GM21381 (cell line): ENCODE data around the gene VN1R4.
"Not testable (repeated sequence)": the region's sequence is repeated elsewhere in the genome, so short reads cannot be mapped to it uniquely, and the experiment has no call there.

ENCODE experiments used
- ATAC-seq: cut with Tn5 transposase; IDR thresholded peaks from one replicate; pipeline ENCODE4 v1.9.1; 2021; ENCODE audit warnings: mild to moderate bottlenecking, moderate library complexity; ENCODE audit not compliant: unreplicated experiment

The VN1R4 gene, protein sequence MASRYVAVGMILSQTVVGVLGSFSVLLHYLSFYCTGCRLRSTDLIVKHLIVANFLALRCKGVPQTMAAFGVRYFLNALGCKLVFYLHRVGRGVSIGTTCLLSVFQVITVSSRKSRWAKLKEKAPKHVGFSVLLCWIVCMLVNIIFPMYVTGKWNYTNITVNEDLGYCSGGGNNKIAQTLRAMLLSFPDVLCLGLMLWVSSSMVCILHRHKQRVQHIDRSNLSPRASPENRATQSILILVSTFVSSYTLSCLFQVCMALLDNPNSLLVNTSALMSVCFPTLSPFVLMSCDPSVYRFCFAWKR

DNA sequence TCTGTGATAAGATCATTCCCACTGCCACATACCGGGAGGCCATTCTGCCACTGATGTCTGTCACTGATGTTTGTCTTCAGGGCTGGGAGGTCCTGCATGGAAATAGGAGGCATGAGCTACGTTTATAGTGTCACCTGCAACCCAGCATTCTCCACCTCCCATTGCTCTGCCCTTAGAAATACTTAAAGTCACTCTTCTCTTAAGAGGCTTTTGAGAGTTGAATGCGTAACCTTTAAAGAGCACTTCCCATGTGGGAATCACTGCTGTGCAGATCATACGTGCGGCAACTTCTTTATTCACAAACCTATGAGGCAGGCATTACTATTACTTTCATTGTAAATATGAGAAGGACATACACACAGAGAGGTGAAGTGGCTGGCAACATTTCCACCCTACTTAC lies at the start of gene VN1R4:
TSS of gene VN1R4 (minus strand) at position 101 of the 400 bp plus-strand sequence. CDS start at position 43, 58 bp downstream.
- not testable (repeated sequence) for ATAC-seq

DNA sequence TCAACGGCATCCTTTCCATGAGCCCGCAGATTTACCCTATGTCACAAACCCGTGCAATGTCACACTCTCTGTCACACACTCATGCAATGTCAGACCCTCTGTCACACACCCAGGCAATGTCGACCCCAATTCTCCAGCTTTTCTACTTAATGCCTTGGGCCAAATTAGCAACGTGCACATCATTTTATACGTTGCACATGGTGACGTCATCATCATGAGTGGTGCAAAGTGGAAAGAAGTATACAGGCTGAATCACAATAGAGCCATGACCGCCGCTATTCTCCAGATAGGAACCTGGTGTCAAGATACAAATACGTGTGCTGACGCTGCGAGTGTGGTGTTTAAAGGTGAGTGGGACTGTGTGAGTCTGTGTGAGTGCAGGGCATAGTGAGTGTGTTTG lies 44.4 kb upstream of the VN1R4 start:
- ATAC-seq, result no peak

DNA sequence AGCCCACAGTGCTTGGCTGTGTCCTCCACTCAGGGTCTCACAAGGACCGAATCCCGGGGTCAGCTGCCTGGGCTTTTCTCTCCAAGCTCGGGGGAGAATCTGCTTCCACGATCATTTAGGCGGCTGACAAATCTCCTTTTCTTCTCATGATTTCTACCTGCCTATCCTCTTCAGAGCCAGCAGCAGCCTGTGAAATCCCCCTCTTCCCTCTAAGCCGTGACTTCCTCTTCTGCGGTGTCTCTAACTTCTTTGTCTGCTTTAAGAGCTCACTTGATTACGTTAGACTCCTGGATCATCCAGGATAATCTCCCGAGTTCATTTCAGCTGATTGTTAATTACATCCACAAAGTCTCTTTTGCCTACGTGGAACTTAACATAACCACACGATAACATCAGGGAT lies 43.5 kb upstream of the VN1R4 start:
- ATAC-seq, result no peak

DNA sequence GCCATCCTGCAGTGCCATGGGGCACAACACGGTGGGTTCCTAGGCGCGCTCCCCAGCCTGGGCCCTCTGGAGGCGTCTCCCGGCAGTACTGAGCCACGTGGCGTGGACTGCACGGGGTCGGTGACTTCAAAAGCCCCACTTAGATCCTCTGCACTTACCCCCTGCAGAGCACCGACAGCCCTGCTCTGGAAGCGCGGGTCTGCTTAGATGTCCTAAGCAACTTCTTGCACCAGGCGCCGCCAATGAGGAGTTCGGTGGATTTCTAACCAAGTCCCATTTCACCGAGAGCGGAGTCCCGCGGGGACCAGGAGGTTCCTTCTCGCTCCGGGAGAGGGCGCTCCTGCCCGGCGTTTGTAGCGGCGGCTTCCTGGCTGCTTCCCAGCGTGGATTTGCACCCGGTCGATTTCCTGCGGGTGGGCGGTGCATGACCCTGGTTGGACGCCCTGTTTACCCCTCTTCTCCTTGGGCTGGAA lies 40.9 kb upstream of the VN1R4 start:
- ATAC-seq, result no peak

DNA sequence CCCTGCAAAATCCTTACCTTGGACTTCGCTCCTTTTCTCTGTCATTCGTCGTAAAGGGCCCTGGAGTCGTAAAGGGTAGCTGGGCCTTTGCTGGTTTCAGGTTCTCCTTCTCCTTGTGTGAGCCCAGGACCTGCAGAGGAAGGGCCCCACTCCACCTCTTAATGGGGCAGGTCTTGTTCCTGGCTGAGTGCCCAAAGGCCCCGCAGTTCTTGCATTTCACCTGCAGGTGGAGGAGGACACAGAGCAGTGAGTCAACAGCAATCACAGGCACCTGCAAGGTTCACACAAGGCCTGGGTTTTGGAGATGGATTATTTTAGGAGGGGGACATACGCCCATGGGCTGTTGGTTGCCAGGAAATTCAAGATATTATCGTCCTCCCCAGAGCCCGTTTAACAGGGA lies 33.8 kb upstream of the VN1R4 start:
- not testable (repeated sequence) for ATAC-seq

DNA sequence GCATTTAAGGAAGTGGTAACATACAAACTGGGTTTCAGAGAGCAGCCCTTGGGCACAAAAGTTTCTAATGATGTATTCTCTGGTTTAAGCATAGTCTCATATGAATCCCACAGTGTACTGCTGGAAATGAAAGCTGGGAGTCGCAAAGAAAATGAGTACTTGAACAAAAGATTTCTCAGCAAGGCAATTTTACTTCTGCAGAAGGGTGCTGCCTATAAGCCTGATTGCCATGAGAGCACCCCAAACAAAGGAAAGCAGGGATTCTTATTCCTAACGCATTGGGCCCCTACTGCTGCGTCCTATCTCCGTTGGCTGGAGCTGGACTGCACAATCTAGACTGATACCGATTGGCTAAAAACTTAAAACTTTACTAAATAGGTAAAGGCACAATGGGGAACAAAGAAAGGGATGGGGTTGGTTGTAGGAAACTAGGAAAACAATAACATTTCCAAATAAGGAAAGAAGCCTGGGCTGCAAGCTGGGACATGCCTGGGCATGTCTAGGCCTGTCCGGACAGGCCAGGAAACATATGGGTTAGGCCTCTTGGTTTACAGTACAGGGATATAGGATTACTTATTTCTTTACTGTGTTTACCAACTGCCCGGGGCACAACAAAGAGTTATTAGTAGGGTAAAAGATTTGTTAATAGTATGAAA lies 27.4 kb upstream of the VN1R4 start:
- ATAC-seq, result no peak

DNA sequence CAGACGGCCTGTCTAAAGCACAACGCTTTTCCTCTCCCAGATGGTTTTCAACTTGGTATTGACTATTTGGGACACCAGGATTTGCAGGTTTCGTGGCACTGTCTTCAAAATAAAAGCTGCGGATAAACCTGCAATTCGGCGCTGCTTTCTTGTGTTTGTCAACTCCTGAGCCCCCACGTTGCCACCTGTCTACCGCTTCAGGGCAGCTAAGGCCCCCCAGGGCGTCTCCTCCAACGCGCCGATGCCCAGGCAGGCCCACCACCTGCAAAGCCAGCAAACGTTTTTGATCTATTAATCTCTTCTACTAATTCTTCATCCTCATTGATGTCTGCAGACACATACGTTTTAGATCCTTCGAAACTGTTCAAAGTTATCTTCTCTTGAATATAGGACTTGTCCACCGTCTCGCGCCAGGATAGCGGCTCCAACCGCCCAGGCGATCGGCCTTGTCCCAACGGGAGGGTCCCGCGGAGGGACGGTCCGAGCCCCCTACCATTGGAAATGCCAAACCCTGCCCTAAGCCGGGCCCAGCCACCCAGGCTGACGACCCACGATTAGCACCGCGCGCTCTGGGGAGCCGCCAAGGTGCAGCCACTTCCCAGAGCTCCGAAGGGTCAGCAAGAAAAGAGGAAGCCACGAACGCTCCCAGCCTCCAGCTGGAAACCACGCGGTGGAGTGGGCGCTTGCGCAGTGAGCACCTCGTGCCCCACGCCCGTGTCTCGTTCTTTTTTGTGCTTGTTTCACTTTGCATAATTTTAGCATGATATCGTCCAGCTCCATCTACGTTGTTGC lies 23.4 kb upstream of the VN1R4 start:
- no peak for ATAC-seq

DNA sequence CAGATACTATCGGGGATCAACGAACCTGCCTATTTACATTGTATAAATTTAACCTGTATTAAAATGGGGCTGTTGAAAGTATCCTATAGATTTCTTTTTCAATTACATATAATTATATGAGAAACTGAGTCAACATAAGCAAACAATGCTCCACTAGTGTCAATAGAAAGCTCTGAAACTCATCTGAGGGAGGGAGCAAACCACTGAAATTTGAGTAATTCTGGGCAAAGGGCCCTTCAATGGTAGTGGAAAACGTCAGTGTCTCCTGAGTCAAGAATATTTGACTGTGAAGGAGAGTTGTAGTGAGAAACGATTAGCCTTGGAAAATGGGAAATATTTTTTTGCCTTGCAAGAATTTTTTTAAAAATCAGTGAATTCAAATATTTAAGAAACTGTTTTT lies 17.6 kb upstream of the VN1R4 start:
- ATAC-seq, result no peak

DNA sequence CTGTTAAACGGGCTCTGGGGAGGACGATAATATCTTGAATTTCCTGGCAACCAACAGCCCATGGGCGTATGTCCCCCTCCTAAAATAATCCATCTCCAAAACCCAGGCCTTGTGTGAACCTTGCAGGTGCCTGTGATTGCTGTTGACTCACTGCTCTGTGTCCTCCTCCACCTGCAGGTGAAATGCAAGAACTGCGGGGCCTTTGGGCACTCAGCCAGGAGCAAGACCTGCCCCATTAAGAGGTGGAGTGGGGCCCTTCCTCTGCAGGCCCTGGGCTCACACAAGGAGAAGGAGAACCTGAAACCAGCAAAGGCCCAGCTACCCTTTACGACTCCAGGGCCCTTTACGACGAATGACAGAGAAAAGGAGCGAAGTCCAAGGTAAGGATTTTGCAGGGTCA lies 14.4 kb upstream of the VN1R4 start:
- ATAC-seq, result not testable (repeated sequence)

DNA sequence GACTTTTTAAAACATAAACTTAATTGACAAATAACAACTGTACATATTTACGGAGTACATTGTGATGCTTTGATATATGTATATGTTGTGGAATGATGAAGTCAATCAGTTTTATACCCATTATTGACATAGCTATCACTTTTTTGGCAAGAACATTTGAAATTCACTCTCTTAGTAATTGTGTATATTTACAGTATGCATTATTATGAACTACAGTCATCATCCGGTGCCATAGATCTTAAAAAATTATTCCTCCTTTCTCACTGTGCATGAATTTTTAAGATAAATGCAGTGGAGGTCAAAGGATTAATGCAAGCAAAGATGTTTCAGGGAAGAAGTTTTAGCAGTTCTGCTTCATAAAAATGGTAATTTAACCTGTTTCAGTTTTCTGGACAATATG lies 8.0 kb upstream of the VN1R4 start:
- no peak for ATAC-seq

DNA sequence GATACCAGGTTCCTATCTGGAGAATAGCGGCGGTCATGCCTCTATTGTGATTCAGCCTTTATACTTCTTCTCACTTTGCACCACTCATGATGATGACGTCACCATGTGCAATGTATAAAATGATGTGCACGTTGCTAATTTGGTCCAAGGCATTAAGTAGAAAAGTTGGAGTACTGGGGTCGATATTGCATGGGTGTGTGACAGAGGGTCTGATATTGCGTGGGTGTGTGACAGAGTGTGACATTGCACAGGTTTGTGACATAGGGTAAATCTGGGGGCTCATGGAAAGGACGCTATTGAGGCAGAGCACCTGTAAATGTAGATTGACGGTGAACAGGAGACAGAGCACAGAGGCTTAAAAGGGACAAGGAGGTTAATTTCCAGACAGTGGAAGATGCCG lies 4.5 kb upstream of the VN1R4 start:
- ATAC-seq, result no peak

DNA sequence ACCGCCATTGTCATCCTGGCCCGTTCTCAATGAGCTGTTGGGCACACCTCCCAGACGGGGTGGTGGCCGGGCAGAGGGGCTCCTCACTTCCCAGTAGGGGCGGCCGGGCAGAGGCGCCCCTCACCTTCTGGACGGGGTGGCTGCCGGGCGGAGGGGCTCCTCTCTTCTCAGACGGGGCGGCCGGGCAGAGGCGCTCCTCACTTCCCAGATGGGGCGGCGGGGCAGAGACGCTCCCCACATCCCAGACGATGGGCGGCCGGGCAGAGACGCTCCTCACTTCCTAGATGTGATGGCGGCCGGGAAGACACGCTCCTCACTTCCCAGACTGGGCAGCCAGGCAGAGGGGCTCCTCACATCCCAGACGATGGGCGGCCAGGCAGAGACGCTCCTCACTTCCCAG lies 2.3 kb upstream of the VN1R4 start:
- ATAC-seq, result not testable (repeated sequence)

DNA sequence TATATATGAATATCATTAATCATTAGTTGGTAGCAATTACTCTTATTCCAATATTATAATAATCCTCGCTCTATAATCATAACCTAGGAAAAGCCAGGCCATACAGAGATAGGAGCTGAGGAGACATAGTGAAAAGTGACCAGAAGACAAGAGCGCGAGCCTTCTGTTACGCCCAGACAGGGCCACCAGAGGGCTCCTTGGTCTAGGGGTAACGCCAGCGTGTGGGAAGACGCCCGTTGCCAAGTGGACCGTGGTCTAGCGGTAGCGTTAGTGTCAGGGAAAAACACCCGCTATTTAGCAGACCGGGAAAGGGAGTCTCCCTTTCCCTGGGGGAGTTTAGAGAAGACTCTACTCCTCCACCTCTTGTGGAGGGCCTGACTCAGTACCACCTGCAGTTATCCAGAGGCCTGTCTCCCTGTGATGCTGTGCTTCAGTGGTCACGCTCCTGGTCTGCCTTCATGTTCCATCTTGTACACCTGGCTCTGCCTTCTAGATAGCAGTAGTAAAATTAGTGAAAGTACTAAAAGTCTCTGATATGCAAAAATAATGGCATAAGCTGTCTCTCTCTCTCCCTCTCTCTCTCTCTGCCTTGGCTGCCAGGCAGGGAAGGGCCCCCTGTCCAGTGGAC lies 9.7 kb downstream of the VN1R4 start, which contains the start of gene VN1R2:
TSS of gene VN1R2 (plus strand) at position 578 of the 628 bp plus-strand sequence. CDS start 84 bp downstream, outside the sequence.
- ATAC-seq, result not testable (repeated sequence)

DNA sequence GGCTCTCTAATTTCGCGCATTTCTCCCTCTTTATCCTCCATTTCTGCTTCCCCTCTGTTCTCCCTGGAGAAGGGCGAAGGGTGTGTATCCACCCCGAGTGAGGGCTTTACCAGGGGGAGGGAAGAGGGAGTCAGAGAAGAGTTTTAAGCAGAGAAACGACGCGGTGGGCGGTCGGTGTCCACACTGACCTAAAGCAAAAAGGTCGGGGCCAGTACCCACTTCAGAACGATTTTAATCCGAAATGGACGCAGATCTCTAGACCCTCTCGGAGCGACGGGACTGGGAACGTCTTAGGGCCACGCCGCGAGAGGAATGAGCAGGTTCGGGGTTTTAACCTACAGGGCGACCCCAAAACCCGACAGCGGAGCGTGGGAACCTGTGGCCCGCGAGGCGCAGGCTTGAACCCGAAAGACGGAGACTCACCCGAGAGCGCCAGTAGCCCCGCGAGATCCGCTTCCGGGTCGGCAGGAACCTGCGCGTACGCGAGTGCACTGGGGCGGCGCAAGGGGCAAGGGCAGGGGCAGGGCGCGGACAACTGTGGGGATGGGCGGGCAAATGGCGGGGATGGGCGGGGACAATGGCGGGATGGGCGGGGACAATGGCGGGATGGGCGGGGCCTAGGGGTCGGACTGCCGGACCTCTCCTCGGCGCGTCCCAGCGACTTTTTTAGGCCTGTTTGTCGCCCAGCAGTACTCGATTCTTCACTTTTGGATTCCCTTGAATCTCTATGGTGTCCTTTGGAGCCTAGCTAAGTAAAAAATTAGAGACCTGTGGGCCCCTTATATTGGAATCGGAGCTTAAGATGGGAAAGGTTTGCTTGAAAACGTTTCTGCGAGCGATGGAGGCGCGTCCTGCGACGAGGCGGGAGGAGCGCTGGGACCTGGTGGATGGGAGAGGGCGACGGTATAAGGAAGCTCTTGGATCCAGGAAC lies 12.8 kb downstream of the VN1R4 start, which contains the start of gene ZNF677:
TSS of gene ZNF677 (minus strand) at position 463 of the 931 bp plus-strand sequence. CDS start 3,323 bp downstream, outside the sequence.
- ATAC-seq, result no peak

DNA sequence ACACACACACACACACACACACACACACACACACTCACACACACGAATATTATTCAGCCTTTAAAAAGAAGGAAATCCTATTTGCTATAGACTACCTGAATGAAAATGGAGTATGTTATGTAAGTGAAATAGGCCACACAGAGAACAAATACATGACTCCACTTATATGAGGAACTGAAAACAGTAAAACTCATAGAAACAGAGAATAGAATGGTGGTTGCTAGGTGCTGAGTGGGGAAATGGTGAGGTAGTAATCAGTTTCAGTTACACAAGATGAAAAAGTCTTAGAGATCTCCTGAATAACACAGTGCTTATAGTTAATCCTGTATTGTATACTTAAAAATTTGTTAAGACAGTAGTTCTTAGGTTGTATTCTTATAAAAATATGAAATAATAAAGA lies 21.0 kb downstream of the VN1R4 start:
- ATAC-seq, result no peak

DNA sequence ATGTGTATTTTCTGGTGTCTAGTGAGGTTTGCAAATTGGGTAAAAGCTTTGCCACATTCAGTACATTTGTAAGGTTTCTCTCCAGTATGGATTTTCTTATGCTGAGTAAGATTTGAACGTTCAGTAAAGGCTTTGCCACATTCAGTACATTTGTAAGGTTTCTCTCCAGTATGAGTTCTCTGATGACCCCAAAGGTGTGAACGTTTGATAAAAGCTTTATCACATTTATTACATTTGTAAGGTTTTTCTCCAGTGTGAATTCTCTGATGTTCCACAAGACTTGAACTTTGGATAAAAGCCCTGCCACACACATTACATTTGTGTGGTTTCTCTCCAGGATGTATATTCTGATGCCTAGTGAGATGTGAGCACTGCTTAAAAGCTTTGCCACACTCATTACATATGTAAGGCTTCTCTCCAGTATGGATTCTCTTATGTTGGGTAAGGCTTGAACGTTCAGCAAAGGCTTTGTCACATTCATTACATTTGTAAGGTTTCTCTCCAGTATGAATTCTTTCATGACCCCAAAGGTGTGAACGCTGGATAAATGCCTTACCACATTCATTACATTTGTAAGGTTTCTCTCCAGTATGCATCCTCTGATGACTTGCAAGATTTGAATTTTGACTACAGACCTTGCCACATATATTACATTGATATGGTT lies 30.3 kb downstream of the VN1R4 start:
- no peak for ATAC-seq

DNA sequence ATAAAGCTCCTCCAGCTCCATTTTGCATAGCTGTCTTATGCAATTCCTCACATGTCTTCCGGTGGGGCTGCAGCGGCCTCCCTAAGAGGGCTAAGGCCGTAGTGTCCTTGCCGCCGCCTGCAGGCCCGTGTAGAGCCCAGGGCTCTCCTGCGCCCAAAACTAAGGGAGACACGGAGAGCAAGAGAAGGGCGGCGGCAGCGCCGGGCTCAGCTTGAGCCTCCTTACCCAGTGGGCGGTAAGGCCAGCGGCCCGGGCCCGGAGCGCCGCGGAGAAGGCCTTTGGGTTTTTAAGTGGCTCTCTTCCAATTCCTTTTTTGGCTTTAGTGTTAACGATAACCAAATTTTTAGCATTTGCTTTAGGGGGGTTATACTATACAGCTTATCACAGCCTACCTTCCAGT lies 42.9 kb downstream of the VN1R4 start:
- ATAC-seq, result no peak

DNA sequence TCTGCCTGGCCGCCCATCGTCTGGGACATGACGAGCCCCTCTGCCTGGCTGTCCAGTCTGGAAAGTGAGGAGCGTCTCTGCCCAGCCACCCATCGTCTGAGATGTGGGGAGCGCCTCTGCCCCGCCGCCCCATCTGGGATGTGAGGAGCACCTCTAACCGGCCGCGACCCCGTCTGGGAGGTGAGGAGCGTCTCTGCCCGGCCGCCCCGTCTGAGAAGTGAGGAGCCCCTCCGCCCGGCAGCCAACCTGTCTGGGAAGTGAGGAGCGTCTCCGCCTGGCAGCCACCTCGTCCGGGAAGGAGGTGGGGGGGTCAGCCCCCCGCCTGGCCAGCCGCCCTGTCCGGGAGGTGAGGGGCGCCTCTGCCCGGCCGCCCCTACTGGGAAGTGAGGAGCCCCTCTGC lies 44.8 kb downstream of the VN1R4 start:
- not testable (repeated sequence) for ATAC-seq
